Muscle of arm (tissue), 12 donors: Measurements from ENCODE around the gene WHRN. TPM values are rescaled to one million over a fixed set of nuclear protein-coding genes. Genes with fewer than 3 reads are reported as not detected.

Experiments
- DNase-seq: peaks from one replicate; pipeline ENCODE4 v3.0.0-alpha.2; 2013
- polyA plus RNA-seq, 12 donors: library from polyadenylated mRNA; unstranded; fragments of 120-200 nt; gene quantifications; one replicate each; pipeline ENCODE4 v1.2.1, GENCODE V29; 2013; ENCODE audit not compliant: insufficient read length in 12 of 12

Gene WHRN
- polyA plus RNA-seq, 12 donors: 1.8 to 9.9 (median 3.0) TPM; not detected in 1

- no peak for DNase-seq
Measured at GRCh38 chr9:114366334-114367128, 138.7 kb downstream of the WHRN start.

- DNase-seq: no peak
Measured at GRCh38 chr9:114365194-114365593, 140.1 kb downstream of the WHRN start.

DNA sequence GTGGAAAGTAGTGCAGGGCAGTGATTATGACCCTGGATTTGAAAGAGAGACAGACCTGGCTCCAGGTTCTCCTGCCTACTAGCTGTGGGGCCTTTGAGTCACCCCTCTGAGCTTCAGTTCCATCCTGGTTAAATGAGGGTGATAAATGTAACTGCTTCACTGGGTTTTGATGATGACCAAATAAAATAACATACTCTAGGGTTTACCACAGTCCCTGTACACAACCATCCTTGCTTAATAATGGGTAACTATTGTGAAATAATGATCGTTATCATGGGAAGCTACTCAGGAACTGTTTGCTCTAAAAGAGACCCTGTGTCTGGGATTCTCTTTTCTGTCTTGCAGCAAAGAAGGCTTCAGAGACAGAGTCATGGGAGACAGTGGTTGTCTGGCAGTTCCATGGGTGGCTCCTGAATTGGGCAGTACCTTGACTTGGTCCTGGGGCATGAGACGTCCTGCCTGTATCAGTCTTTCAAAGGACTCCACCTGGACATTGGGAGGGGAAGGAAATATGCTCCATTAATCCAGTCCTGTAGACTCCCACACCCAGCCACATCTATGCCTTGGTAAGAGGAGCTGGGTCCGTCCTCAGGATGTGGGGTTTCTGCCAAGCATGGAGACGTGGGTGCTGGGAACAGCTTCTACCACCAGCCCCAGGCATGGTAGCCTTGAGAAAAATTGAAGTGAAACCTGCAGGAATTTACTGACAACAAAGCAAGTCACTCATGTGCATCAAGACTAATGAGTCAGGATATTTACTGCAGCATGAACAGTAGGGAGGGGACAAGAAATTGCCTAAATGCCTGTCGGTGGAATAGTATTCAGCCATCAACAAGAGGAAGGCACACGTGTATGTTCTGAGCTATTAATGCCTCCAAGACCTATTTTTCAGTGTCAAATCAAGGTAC, 140.9 kb downstream of the WHRN start:
- DNase-seq: no peak

- no peak for DNase-seq
Measured at GRCh38 chr9:114363424-114363823, 141.8 kb downstream of the WHRN start.

- no peak for DNase-seq
Measured at GRCh38 chr9:114362394-114362793, 142.9 kb downstream of the WHRN start.

- no peak for DNase-seq
Measured at GRCh38 chr9:114361542-114361941, 143.7 kb downstream of the WHRN start.

DNA sequence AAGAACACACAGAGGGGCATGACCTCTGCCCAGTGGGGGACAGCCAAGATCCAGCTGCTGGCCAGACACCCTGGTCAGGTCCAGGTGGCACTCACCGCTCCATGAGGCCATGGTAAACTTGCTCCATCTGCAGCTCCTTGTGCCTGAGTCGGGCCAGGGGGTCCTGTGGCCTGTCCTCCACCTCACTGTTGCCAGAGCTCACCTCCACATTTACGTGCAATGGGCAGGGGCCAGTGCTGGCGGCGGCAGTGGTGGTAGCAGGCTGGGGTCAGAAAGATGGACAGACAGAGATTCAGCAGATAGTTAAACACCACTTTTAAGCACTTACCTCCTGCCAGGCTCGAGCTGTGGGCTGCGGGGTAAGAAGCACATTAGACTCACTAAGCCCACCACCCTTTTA, 145.5 kb downstream of the WHRN start:
- DNase-seq: no peak

DNA sequence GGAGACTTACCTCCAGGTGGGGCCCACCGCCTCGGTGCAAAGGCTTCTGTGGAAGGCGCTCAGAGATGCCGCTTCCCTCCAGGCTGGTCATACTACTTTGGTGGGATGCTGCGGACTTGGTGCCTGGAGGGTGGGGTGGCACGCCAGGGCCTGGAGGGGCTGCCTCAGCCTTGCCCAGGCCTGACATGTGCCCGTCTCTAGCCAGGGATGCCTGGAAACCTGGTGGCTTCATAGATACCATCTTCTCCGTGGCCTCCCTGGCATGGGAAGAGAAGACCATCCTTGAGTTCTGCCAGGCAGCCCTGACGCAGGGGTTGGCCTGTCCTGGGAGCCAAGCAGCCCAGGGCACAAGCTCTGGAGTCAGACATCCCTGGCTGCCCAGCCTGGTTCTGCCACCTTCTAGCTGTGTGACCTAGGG, 147.4 kb downstream of the WHRN start:
- no peak for DNase-seq

DNA sequence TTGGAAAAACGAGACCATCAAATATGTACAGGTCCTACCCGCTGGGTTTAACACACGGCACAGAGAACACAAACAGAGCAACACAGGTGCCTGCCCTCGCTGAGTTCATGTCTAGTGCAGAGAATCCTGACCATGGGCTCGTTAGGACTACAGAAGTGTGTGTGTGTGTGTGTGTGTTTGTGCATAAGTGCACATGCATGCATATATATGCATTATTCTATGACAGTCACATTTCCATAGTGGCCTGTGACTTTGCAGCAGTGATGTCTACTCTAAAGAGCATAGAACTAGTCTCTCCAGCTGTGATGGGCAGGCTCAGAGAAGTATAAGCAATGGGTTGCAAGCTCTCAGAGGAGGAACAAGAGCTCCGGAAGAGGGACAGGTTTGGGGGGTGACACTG, 147.9 kb downstream of the WHRN start:
- DNase-seq: no peak

DNA sequence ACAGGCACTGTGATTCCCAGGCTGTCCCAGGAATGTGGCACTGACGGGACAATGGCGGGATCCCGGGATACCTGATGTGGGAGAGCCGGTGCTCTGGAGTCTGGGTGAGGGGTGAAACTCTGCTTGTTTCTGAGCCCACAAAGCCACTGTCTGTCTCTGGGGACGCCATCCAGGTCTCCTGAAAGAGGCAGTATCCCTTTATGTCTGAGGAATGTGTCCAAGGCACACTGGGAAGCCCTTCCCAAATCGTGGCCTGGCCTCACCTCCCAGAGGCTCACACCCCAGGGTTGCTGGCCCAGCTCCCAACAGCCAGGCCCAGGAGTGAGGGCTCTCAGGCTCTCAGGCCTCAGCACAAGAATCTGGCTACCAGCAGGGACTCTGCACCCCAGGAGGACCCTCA, 148.5 kb downstream of the WHRN start:
- no peak for DNase-seq

DNA sequence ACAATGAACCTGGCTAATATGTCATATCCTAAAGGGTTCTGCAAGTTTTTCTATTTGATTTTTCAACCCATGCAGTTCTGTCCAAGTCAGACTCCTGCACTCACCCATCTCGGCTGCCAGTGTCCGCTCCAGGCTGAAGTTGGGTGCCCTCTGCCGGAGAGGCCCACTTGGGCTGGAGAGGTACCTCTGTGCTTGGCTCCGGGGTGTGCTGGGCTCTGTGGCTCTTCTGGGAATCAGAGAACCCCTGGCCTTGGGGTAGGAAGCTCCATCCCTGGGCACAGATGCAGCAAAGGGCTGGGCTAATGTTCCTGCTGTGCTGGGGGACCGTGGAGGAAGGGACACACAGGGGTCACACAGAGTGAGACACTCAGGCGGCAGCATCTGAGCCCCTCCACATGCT, 149.5 kb downstream of the WHRN start:
- DNase-seq: no peak

Other genes starting within 250 kb of the WHRN start
- gene ORM1, start 182.4 kb downstream of the WHRN start, polyA plus RNA-seq: 1 to 10 TPM in 3 of 12 donors, under 1 TPM in 6, not detected in 3; 0.27 to 1.9 (median 0.69) TPM
- gene ORM2, start 175.6 kb downstream of the WHRN start, polyA plus RNA-seq: 1 to 10 TPM in 1 of 12 donors, under 1 TPM in 1, not detected in 10; 0.73 to 1.0 TPM
- 10 to 100 TPM in 3 of 12 donors, 1 to 10 TPM in 8, not detected in 1; 5.4 to 25.5 (median 8.8) TPM for gene AKNA, start 117.5 kb downstream of the WHRN start, polyA plus RNA-seq
- 100 to 1,000 TPM in 7 of 12 donors, 10 to 100 TPM in 4, not detected in 1; 81.8 to 152 (median 103) TPM for gene ATP6V1G1, start 82.3 kb upstream of the WHRN start, polyA plus RNA-seq
- gene TMEM268, start 105.8 kb upstream of the WHRN start, polyA plus RNA-seq: 1 to 10 TPM in 11 of 12 donors, not detected in 1; 4.0 to 9.5 (median 5.8) TPM
- gene TEX53, start 152.3 kb upstream of the WHRN start, polyA plus RNA-seq: not detected
- not detected for gene TEX48, start 176.7 kb upstream of the WHRN start, polyA plus RNA-seq